PFSK-1 (cell line): ENCODE results near the gene TEX55.

Source experiments
- FOXP2 ChIP-seq: optimal IDR thresholded peaks from 2 replicates; pipeline ENCODE3; 2011; ENCODE audit warnings: borderline replicate concordance, control low read depth, inconsistent platforms; ENCODE audit not compliant: insufficient read depth; ENCODE audit errors: extremely low read length, extremely low read depth
- POLR2AphosphoS5 ChIP-seq: IDR thresholded peaks from 2 replicates; pipeline ENCODE4 v1.6.1; 2012; ENCODE audit warnings: low read depth, mild to moderate bottlenecking, control low read depth, low read length, moderate library complexity
- REST ChIP-seq, 2 experiments: IDR thresholded peaks; 2 replicates each; pipeline versions ENCODE4 v1.6.1 to v1.8.0; 2011 to 2012; ENCODE audit warnings: low read depth in 2 of 2, low read length in 2 of 2, control low read depth in 1 of 2, inconsistent platforms in 1 of 2, mild to moderate bottlenecking in 1 of 2, moderate library complexity in 1 of 2; ENCODE audit not compliant: insufficient read depth in 1 of 2
- SIN3A ChIP-seq: IDR thresholded peaks from 2 replicates; pipeline ENCODE4 v1.6.1; 2012; ENCODE audit warnings: mild to moderate bottlenecking, low read length, moderate library complexity, borderline replicate concordance; ENCODE audit not compliant: insufficient read depth
- TAF1 ChIP-seq: IDR thresholded peaks from 2 replicates; pipeline ENCODE4 v1.6.1; 2012; ENCODE audit warnings: low read length, control low read depth, borderline replicate concordance; ENCODE audit not compliant: insufficient read depth

Gene TEX55

GRCh38 chr3:119181765-119182164, 35.8 kb downstream of the TEX55 start:
- TF ChIP-seq REST (IDR thresholded peaks at IDR 0.05; ENCODE audit: insufficient read depth in 1 of 2, low read depth in 2 of 2, low read length in 2 of 2) (no peak), SIN3A (no peak), POLR2AphosphoS5 (no peak), TAF1 (no peak), FOXP2 (no peak)

- TF ChIP-seq TAF1 (no peak), REST (IDR thresholded peaks at IDR 0.05; ENCODE audit: insufficient read depth in 1 of 2, low read depth in 2 of 2, low read length in 2 of 2) (no peak), POLR2AphosphoS5 (no peak), FOXP2 (no peak), SIN3A (no peak)
Observed at GRCh38 chr3:119184111-119184510, 38.1 kb downstream of the TEX55 start.

- TF ChIP-seq FOXP2 (no peak), POLR2AphosphoS5 (no peak), TAF1 (no peak)
Observed at GRCh38 chr3:119184796-119185570, 39.0 kb downstream of the TEX55 start.

GRCh38 chr3:119187266-119187665, 41.3 kb downstream of the TEX55 start:
- no peak for TF ChIP-seq POLR2AphosphoS5
- TF ChIP-seq FOXP2 = no peak
- TF ChIP-seq REST (IDR thresholded peaks at IDR 0.05; ENCODE audit: insufficient read depth in 1 of 2, low read depth in 2 of 2, low read length in 2 of 2) = no peak
- TF ChIP-seq SIN3A = no peak
- TF ChIP-seq TAF1 = no peak

GRCh38 chr3:119191800-119192199, 45.8 kb downstream of the TEX55 start:
- no peak for TF ChIP-seq FOXP2
- no peak for TF ChIP-seq TAF1
- no peak for TF ChIP-seq POLR2AphosphoS5
- TF ChIP-seq SIN3A = no peak
- TF ChIP-seq REST (IDR thresholded peaks at IDR 0.05; ENCODE audit: insufficient read depth in 1 of 2, low read depth in 2 of 2, low read length in 2 of 2) = no peak
